Measurements from ENCODE around the gene PEAK3. TPM values are rescaled to one million over a fixed set of nuclear protein-coding genes. Genes with fewer than 3 reads are reported as not detected.

Gene PEAK3
- total RNA-seq, 1 donor from 2014 or later = 0.51 TPM

DNA sequence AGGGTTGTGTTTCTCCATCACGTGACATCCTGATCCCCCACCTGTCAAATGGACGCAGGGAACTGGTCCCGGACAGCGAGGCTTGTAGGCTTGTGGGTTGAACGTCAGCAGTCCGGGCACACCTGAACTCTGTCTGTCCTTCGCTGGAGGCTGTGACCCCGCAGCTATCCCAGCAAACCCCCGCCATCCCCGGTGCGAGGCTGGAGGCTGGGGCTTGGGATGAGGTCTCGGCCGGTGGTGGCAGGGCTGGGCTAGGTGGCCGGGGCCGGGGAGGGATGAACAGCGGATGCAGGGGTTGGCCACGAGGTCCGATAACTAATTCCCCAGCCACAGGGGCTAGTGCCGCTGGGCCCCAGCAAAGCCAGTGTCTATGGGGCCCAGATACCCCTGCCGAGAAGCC is 37.6 kb upstream of the PEAK3 start:
- no peak overlapping the region for H3K4me3 Mint-ChIP-seq (ENCODE audit: unreplicated experiment)

DNA sequence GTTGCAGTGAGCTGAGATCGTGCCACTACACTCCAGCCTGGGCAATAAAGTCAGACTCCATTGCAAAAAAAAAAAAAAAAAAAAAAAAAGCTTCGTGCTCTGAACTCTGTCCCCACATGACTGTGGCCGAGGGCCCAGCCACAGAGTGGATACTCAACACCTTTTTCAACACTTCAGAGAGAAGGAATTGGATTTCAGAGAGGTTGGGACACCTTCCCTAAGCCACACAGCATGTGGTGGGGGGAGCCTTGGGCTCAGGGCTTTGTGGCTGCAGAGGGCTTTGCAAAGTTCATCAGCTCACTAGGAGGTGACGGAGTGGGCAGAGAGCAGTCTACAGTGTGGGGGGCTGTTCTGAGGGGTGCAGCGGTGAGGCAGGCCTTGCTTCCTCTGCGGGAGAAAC is 36.9 kb upstream of the PEAK3 start:
- Mint-ChIP-seq H3K9me3 (ENCODE audit: unreplicated experiment) (peaks cover 9% of the 10 kb centered on the region), H3K27me3 (ENCODE audit: unreplicated experiment) (no peaks in the 10 kb centered on the region), H3K4me3 (ENCODE audit: unreplicated experiment) (no peak overlapping the region), H3K36me3 (ENCODE audit: unreplicated experiment) (no peaks in the 10 kb centered on the region), H3K27ac (ENCODE audit: unreplicated experiment) (no peak overlapping the region), H3K4me1 (ENCODE audit: unreplicated experiment) (peaks cover 28% of the 10 kb centered on the region)
- TF ChIP-seq, protein P1, sequence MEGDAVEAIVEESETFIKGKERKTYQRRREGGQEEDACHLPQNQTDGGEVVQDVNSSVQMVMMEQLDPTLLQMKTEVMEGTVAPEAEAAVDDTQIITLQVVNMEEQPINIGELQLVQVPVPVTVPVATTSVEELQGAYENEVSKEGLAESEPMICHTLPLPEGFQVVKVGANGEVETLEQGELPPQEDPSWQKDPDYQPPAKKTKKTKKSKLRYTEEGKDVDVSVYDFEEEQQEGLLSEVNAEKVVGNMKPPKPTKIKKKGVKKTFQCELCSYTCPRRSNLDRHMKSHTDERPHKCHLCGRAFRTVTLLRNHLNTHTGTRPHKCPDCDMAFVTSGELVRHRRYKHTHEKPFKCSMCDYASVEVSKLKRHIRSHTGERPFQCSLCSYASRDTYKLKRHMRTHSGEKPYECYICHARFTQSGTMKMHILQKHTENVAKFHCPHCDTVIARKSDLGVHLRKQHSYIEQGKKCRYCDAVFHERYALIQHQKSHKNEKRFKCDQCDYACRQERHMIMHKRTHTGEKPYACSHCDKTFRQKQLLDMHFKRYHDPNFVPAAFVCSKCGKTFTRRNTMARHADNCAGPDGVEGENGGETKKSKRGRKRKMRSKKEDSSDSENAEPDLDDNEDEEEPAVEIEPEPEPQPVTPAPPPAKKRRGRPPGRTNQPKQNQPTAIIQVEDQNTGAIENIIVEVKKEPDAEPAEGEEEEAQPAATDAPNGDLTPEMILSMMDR (IDR thresholded peaks at IDR 0.05) = no peak
- DNase-seq (ENCODE audit: extremely low spot score, unreplicated experiment) = no peak

More for the DNA sequence above, 37.6 kb upstream of the PEAK3 start:
- Mint-ChIP-seq H3K9me3 (ENCODE audit: unreplicated experiment) (peaks cover 8% of the 10 kb centered on the region), H3K36me3 (ENCODE audit: unreplicated experiment) (peaks cover 5% of the 10 kb centered on the region), H3K27ac (ENCODE audit: unreplicated experiment) (no peak overlapping the region), H3K4me1 (ENCODE audit: unreplicated experiment) (peaks cover 31% of the 10 kb centered on the region), H3K27me3 (ENCODE audit: unreplicated experiment) (no peaks in the 10 kb centered on the region)
- peak; percentile 85 for DNase-seq (ENCODE audit: extremely low spot score, unreplicated experiment)
- TF ChIP-seq, protein P1 (IDR thresholded peaks at IDR 0.05) = no peak

DNA sequence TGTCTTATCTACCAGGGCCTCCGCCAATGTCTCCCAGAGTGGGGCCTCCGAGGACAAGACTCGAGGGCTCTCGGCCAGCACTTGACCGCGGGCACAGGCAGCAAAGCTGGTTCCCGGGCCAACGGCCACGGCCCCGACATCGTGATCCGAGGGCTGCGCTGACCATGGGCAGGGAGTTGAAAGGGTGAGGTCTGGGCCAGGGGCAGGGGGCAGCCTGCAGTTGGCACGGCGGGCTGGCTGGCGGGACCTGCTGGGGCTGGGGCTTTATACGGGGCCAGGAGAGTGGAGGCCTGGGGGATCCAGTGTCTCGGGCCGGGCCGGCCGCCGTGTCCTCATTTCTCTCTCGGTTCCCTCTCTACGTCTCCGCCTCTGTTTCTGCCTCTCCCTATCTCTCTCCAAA is 35.8 kb upstream of the PEAK3 start:
- peaks cover 9% of the 10 kb centered on the region for H3K9me3 Mint-ChIP-seq (ENCODE audit: unreplicated experiment)
- TF ChIP-seq, protein P1 (IDR thresholded peaks at IDR 0.05) = no peak
- H3K27me3 Mint-ChIP-seq (ENCODE audit: unreplicated experiment) = no peaks in the 10 kb centered on the region
- no peaks in the 10 kb centered on the region for H3K36me3 Mint-ChIP-seq (ENCODE audit: unreplicated experiment)
- peaks cover 28% of the 10 kb centered on the region for H3K4me1 Mint-ChIP-seq (ENCODE audit: unreplicated experiment)
- H3K27ac Mint-ChIP-seq (ENCODE audit: unreplicated experiment) = peak overlapping the region; percentile 60
- H3K4me3 Mint-ChIP-seq (ENCODE audit: unreplicated experiment) = no peak overlapping the region
- no peak for DNase-seq (ENCODE audit: extremely low spot score, unreplicated experiment)

DNA sequence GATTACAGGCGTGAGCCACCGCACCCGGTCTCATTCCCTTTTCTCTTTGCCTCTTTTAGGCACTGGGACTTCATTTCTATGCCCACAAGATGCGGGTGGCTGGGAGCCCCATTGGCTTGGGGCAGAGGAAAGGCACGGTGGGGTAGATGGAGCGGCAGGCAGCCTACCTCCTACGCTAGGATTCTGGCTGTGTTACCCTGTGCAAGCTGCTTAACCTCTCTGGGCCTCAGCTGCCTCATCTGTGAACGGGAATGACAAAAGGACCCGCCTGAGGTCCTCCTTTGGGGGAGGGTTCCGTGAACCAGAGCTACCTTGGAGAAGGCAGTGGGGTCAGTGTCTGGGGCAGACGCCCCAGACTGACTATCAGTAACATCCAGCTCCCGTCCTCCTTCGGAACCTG is 35.3 kb upstream of the PEAK3 start:
- H3K4me1 Mint-ChIP-seq (ENCODE audit: unreplicated experiment) = peaks cover 28% of the 10 kb centered on the region
- TF ChIP-seq, protein P1 (IDR thresholded peaks at IDR 0.05) = no peak
- H3K27ac Mint-ChIP-seq (ENCODE audit: unreplicated experiment) = peak overlapping the region; percentile 67

DNA sequence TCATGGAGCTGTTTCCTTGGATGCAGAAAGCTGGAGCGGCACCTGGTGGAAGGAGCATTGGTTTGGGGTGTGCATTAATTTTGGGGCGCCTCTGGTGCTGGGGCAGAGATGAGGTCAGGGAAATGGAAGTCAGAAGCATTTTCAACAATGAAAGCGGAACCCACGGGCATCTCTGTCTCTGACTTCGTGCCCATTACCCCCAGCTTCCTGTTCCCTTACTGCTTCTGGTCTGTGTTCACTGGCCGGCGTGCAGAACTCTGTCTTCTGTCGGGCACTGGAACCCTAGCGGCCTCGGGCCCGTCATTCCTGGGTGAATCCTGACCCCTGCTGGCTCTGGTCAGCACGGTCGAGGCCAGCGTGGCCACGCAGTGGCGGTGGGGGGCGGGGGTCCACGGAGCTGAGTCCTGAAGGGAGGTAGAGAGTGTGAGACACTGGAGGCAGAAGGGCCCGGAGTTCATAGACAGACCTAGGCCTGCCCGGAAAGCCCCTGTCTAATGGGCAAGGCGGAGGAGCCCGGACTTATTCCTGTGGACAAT is 33.9 kb upstream of the PEAK3 start:
- H3K36me3 Mint-ChIP-seq (ENCODE audit: unreplicated experiment) = no peaks in the 10 kb centered on the region
- H3K4me1 Mint-ChIP-seq (ENCODE audit: unreplicated experiment) = peaks cover 28% of the 10 kb centered on the region
- TF ChIP-seq, protein P1 (IDR thresholded peaks at IDR 0.05) = peak; percentile 77
- H3K9me3 Mint-ChIP-seq (ENCODE audit: unreplicated experiment) = peaks cover 9% of the 10 kb centered on the region
- H3K27me3 Mint-ChIP-seq (ENCODE audit: unreplicated experiment) = no peaks in the 10 kb centered on the region
- H3K4me3 Mint-ChIP-seq (ENCODE audit: unreplicated experiment) = no peak overlapping the region
- DNase-seq (ENCODE audit: extremely low spot score, unreplicated experiment) = peak; percentile 90
- H3K27ac Mint-ChIP-seq (ENCODE audit: unreplicated experiment) = peak overlapping the region; percentile 82

More for the DNA sequence above, 35.3 kb upstream of the PEAK3 start:
- no peak for DNase-seq (ENCODE audit: extremely low spot score, unreplicated experiment)
- Mint-ChIP-seq H3K36me3 (ENCODE audit: unreplicated experiment) (no peaks in the 10 kb centered on the region), H3K4me3 (ENCODE audit: unreplicated experiment) (peak overlapping the region; percentile 14), H3K9me3 (ENCODE audit: unreplicated experiment) (peaks cover 9% of the 10 kb centered on the region), H3K27me3 (ENCODE audit: unreplicated experiment) (no peaks in the 10 kb centered on the region)
